GM10266 (cell line): ENCODE data around the gene SV2B.

Experiments used
- DNase-seq: peaks from one replicate; pipeline ENCODE4 v3.0.0; 2012; ENCODE audit errors: extremely low spot score
- TF ChIP-seq, protein P1 (sequence below): IDR thresholded peaks from 2 replicates; pipeline ENCODE4 v1.5.1; 2012; ENCODE audit warnings: mild to moderate bottlenecking, low read depth; ENCODE audit not compliant: control insufficient read depth, insufficient read depth; ENCODE audit errors: missing control alignments

Gene SV2B

DNA sequence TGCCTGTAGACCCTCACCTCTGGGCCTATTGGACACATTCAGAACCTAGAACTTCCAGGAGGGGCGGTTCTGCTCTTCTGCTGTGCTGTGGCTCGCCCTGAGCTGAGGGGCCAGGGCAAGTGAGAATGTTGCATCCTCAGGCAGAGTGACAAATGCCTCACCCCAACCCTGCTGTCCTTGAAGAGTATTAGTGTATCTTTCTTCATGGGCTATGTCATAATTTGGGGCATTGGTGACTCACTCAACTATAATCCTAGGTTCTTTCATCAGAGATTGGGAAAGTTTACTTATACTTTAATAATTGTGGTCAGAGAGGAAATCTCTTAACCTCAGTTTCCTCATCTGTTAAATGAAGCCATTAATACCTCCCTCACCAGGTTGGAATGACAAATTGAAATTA, 143.8 kb downstream of the SV2B start:
- TF ChIP-seq, protein P1, sequence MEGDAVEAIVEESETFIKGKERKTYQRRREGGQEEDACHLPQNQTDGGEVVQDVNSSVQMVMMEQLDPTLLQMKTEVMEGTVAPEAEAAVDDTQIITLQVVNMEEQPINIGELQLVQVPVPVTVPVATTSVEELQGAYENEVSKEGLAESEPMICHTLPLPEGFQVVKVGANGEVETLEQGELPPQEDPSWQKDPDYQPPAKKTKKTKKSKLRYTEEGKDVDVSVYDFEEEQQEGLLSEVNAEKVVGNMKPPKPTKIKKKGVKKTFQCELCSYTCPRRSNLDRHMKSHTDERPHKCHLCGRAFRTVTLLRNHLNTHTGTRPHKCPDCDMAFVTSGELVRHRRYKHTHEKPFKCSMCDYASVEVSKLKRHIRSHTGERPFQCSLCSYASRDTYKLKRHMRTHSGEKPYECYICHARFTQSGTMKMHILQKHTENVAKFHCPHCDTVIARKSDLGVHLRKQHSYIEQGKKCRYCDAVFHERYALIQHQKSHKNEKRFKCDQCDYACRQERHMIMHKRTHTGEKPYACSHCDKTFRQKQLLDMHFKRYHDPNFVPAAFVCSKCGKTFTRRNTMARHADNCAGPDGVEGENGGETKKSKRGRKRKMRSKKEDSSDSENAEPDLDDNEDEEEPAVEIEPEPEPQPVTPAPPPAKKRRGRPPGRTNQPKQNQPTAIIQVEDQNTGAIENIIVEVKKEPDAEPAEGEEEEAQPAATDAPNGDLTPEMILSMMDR, result no peak
- no peak for DNase-seq

DNA sequence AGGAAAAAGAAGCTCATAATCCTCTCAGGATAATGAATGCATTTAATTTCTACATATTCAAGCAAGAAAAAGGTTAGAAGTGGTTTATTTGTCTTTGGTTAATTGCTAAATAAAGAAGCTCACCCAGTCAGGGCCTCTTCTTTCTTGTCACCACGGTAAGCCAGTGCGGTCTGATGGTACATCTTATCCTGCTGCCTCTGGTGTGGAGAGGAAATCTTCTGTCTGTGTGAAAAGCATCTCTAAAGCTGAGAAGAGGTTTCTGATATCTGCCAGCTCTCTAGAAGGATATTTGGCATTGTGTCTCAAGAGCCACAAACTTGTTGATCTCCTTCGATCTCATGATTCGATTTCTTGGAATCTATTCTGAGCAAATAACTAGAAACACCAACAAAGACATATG, 144.9 kb downstream of the SV2B start:
- TF ChIP-seq, protein P1, result no peak
- DNase-seq, result no peak

DNA sequence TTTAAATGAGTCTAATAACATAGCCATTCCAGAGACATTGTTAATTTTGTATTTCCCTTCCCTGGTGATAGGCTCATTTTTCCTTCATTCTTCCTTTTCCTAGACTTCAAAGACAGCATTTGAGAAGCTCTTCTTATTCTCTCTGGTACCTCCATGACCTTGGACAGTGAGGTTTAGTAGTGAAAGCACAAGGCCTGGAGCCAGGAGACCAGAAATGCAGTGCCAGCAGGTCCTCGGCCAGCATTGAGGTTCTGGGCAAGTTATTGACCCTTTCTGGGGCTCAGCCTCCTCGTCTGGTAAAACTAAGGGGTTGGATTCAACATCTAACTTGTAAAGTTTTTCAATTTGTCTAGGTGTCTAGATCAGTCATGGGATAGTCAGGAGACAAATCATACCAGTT, 146.9 kb downstream of the SV2B start:
- TF ChIP-seq, protein P1, result no peak
- DNase-seq, result no peak

DNA sequence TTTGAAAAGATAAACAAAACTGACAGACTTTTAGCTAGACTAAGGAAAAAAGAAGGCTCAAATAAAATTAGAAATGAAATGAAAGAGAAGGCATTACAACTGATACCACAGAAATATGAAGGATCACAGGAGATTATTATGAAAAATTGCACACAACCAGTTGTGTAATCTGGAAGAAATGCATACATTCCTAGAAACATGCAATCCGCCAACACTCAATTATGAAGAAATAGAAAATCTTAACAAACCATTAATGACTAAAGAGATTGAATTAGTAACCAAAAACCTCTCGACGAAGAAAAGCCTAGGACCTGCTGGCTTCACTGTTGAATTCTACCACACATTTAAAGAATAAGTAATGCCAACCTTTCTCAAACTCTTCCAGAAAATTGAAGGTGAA, 149.5 kb downstream of the SV2B start:
- TF ChIP-seq, protein P1, result no peak
- DNase-seq, result no peak

DNA sequence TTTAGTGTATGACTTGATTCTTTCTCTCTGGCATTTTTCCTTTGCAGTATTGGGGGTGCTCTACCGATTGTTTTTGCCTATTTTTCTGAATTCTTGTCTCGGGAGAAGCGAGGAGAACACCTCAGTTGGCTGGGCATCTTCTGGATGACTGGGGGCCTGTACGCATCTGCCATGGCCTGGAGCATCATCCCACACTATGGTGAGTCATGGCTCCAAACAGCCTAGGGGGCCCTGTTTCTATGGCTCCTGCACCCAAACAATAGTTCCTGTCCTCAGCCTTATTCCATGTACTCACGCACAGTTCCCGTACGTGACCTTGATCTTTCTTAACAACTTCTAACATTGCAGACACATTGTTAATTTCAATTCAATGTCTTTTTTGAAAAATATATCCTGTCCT, 152.3 kb downstream of the SV2B start:
- TF ChIP-seq, protein P1, result no peak
- DNase-seq, result no peak

DNA sequence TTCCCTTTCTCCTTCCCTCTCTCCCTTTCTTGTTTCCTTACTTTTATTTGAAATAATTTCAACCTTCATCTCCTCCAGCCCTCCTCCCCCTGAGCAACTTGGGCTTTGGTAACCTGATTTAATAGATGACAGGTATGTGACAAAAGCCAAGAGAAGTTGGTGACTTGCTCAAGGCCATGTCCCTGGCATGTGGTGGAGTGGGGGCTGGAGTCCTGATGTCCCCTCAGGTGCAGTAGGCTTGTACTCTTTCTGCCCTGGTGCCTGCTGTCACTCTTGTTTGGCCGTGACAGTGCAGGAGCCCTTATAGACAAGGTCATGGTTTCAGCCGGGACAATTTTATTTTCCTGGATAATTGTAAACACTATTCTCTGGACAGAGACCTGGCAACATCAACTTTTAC, 152.7 kb downstream of the SV2B start:
- no peak for DNase-seq

DNA sequence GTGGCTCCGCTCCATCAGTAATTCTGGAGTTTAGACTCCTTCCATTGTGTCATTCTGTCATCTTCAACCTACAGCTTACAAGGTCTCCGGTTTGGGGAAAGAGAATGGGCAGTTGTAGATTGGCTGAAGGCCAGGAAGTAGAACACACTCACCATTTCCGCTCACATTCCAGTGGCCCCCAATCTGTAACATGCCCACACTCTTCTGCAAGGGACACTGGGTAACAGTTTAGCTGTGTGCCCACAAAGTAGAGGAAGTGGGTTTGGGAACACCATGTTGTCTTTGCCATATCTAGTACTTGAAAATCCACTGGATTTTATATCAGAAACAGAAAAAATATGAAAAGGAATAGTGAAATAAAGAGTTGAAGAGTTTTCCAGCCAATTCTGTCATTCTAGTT, 153.5 kb downstream of the SV2B start:
- TF ChIP-seq, protein P1, result no peak

More for the DNA sequence above, 152.7 kb downstream of the SV2B start:
- TF ChIP-seq, protein P1, result no peak

More for the DNA sequence above, 153.5 kb downstream of the SV2B start:
- no peak for DNase-seq
